ENCODE data around the gene EHMT1.
"Not testable (repeated sequence)": the region's sequence is repeated elsewhere in the genome, so short reads cannot be mapped to it uniquely, and the experiment has no call there.

EHMT1 gene

DNA sequence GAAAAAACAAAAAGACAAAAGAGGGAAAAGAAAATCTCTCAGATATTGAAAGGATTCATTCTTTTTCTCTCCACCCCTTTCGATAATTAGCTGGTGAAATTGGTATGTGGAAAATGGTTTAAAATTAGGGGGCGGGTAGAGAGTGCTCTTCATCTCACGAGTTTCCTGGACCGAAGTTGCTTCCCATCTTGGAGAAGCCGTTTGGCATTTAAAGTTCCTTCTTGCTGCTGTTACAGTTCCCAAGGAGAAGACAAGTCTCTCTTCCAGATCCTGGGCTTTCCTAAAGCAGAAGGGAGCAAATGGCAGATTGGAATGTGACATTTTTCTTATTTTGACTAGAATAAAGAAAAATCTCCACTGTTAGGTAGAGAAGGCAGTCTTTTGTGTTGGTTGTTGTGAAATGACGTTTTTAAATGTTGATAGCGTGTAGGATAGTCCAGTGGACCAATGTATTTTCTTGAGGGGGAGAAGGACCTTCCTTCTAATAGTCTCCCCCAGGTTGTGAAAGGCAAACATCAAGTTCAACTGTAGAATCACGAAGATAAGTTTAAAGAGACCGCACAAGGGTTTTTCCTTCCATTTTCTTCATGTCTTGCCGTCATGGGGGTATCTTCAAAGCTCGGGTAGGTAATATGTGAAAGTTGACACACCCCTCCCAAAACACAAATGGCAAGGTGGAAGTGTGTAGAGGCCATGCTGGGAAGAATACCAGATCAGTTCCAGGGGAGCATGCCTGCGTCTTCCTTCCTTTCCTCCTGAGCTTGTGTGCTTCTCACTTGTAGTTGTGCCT is 77.5 kb downstream of the EHMT1 start:
- DNase-seq, result no peak

GRCh38 chr9:137697193-137697592 is 78.4 kb downstream of the EHMT1 start:
- no peak for DNase-seq

DNA sequence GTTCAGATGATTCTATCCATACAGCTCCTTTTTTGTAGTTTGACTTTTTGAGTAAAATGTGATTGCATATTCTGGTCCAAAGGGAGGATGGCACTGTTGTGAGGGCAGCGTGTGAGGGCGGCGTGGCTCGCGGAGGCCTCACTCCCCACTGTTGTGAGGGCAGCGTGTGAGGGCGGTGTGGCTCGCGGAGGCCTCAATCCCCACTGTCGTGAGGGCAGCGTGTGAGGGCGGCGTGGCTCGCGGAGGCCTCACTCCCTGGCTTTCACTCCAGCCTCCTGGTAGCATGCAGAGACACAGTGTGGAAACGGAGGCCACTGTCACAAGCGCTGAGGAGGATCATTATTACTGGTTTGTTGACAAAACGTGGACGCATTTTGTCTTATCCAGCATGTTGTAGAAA is 79.0 kb downstream of the EHMT1 start:
- no peak for DNase-seq

GRCh38 chr9:137700911-137701310 is 82.1 kb downstream of the EHMT1 start:
- DNase-seq, result no peak

GRCh38 chr9:137702615-137703379 is 84.0 kb downstream of the EHMT1 start:
- no peak for DNase-seq

- no peak for DNase-seq
Measured at GRCh38 chr9:137703842-137704508, 85.2 kb downstream of the EHMT1 start.

DNA sequence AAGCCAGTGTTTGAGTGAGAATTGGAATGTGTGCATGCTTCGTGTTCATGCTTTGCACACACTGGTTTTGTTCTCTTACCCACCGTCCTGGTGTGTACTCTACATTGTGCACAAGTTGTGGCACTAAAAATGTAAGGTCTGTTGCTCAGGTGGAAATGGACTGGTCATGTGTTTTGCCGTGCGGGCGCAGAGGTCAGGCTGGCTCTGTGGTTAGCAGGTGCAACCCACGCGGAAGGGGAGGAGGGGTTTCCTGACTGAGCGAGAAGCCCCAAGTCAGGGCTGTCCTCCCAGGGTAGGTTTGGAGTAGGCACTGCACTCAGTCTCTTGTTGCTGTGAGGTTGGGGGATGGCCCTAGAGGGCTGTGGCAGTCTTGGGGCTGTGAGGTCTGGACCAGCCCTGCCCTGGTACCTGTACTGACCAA is 86.6 kb downstream of the EHMT1 start:
- DNase-seq, result no peak

GRCh38 chr9:137705906-137706305 is 87.1 kb downstream of the EHMT1 start:
- DNase-seq, result no peak

- no peak for DNase-seq
Measured at GRCh38 chr9:137707361-137707760, 88.6 kb downstream of the EHMT1 start.

DNA sequence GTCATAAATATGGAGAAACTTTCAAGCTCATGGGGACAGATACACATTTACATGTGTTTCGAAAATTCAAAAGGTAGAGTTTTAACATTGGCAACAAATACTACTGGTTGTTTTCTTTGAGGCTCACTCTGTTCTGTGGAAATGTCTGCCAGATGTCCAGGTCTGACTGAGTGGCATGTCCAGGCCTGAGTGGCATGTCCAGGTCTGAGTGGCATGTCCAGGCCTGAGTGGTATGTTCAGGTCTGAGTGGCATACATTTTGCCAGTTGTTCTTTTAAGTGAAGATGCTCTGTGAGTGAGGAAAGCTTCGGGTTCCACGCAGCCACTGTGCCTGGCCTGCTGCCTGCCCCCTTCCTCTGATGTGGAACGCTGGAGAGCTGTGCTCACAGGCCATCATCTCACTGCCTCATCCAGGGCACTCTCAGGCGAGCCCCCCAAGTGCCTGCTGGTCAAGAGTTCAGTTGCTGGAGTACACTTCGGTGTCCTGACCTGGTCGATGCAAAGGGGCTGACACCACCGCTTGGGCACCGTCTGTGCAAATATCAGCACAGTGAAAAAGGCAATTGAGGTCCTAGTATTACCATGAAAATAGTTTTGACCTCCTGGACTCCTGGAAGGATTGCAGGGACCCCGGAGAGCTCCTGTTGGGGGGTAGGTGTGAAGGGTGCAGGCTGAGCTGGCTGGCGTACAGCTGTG is 89.9 kb downstream of the EHMT1 start:
- no peak for DNase-seq

DNA sequence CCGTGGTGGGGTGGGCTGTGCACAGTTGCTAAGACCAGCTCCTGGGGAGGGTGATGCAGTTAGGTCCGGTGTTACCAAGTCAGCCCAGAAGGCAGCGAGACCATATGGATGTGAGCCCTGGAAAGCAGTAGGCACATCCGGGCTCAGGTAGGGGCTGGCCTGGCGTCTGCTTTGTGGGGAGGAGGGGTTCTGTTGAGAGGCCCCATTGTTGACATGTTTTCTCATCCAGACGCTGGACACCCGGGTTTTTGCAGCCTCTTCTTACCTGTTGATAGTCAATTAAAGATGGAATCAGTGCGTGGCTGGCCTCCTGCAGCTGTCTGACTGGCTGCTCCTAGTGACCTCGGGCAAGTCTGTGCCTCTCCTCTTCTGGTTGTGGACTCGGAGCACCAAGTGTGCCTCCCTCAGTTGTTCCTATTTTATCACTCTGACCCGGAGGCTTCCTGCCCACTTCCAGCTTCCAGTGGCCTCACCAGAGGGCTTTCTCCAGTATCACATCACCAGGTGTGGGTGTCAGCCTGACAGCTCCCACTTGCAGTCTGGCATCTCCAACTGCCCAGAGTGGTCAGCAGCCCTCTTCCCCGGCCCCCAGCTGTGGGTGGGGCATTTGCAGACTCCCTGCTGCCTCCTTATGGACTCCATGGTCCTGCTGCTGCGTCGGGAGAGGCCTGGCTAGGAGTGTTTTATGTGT is 90.8 kb downstream of the EHMT1 start:
- DNase-seq, result no peak

- no peak for DNase-seq
Measured at GRCh38 chr9:137710704-137711103, 91.9 kb downstream of the EHMT1 start.

DNA sequence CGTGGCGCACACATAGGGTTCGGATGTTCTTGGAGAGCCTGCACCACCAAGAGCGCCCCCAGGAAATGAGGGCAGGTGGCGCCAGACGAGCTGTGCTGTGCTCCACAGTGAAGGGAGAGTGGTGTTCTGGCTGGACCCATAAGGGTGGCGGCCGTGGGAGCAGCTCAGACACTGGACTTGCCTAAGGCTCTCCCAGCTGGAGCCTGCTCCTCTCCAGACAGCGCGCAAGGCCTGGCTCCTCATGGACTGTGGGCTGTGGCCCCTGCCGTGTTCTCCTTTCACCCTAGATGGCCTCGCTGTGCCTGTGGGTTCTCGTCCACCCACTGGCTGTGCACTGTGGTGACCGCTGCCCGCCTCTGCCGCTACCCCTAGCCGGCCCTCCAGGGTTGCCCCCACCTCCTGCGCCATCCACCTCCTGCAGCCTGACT is 92.9 kb downstream of the EHMT1 start:
- no peak for DNase-seq

GRCh38 chr9:137715321-137715720 is 96.5 kb downstream of the EHMT1 start:
- no peak for DNase-seq

- not testable (repeated sequence) for DNase-seq
Measured at GRCh38 chr9:137715866-137716693, 97.3 kb downstream of the EHMT1 start.

GRCh38 chr9:137716694-137717287 is 98.0 kb downstream of the EHMT1 start:
- DNase-seq, result no peak

- DNase-seq, result no peak
Measured at GRCh38 chr9:137717776-137718327, 99.0 kb downstream of the EHMT1 start.

DNA sequence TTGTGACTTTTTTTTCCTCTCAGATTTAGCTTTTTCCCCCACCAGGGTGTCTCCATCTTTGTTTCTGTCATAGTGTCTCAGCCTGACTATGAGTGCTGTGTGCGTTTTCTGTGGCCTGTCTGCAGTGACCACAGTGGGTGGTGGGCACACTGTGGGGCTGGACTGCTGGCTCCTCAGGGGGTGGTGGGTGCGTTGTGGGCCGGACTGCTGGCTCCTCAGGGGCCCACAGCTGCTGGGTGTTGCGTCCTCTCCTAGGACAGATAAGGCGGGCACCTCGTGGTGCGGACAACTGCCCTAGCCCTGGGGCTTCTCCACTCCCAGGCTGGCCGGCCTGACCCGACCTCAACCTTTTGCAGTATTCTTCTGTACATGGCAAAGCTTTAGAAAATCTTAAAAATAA is 100.4 kb downstream of the EHMT1 start:
- DNase-seq, result no peak

DNA sequence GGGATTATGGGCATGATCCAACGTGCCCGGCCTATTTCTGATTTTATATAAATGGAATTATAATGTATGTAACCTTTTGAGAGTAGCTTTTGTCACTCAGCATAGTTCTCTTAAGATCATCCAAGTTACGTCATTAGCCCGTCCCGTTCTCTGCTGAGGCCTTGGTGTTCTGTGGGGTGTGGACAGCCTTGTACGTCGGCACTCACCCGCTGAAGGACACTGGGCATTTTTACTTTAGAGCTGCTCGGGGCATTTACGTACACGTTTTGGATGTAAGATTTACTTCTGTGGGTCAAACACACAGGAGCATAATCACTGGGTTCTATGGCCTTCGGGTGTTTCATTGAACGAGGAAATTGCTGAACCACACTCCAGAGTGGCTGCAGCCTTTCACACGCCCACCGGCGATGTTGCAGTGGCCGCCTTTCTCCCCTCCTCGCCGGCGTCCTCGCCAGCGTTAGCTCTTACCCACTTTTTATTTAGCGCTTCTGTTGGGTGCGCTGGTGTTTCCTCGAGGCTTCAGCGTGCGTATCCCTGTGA is 101.8 kb downstream of the EHMT1 start:
- no peak for DNase-seq

DNA sequence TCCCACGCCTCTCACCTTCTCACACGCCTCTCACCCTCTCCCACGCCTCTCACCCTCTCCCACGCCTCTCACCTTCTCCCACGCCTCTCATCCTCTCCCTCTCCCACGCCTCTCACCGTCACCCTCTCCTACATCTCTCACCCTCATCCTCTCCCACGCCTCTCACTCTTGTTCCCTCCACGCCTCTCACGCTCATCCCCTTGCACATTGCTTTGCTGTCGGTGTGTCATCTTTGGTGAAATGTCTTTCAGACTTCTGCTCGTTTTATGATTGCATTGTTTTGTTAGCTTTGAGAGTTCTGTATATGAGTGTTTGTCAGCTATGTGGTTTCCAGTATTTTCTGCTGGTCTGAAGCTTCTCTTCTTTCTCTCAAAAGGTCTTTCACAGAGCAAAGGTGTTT is 102.7 kb downstream of the EHMT1 start:
- no peak for DNase-seq

DNA sequence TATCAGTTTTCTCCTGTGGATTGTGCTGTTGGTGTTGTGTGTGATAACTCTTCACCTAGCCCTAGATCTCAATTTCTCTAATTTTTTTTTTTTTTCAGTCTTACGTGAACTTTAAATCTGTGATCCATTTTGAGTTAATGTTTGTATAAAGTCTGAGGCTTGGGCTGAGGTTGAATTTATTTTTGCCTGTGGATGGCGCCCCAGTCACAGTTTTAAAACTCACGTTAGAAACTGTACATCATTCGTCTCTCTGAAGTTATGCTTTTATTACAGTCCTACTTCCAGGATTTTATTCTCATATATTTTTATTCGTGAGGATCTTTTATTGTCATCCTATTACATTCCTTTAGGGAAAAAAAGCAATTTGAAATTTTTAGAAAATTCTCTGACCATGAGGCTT is 103.1 kb downstream of the EHMT1 start:
- no peak for DNase-seq

Data from NCI-H69 (cell line).